Neuronal stem cell (in vitro differentiated cells): ENCODE data around the gene HEY2.

Source experiments
- DNase-seq: peaks from one replicate; pipeline ENCODE4 v3.0.0-alpha.2; 2013; ENCODE audit warnings: low spot score
- H2AFZ ChIP-seq: one replicate; pipeline ENCODE4 v1.6.1; 2013; ENCODE audit warnings: mild to moderate bottlenecking, low read length, inconsistent platforms
- H2AK5ac ChIP-seq: 2 replicates; pipeline ENCODE4 v1.6.1; 2013; ENCODE audit warnings: low read depth, mild to moderate bottlenecking, inconsistent platforms, low read length, moderate library complexity, mixed read lengths
- H2BK120ac ChIP-seq: 2 replicates; pipeline ENCODE4 v1.6.1; 2013; ENCODE audit warnings: low read depth, mild to moderate bottlenecking, inconsistent platforms, low read length, moderate library complexity, mixed read lengths
- H2BK12ac ChIP-seq: one replicate; pipeline ENCODE4 v1.6.1; 2013; ENCODE audit warnings: low read length, inconsistent platforms
- H2BK15ac ChIP-seq: 2 replicates; pipeline ENCODE4 v1.6.1; 2013; ENCODE audit warnings: mild to moderate bottlenecking, low read length, inconsistent platforms, mixed read lengths
- H2BK5ac ChIP-seq: one replicate; pipeline ENCODE4 v1.6.1; 2013; ENCODE audit warnings: inconsistent platforms, mild to moderate bottlenecking, low read length, moderate library complexity
- H3K14ac ChIP-seq: one replicate; pipeline ENCODE4 v1.6.1; 2013; ENCODE audit warnings: low read length, inconsistent platforms
- H3K18ac ChIP-seq: 2 replicates; pipeline ENCODE4 v1.6.1; 2013; ENCODE audit warnings: low read length, inconsistent platforms
- H3K23ac ChIP-seq: 2 replicates; pipeline ENCODE4 v1.6.1; 2013; ENCODE audit warnings: low read depth, mild to moderate bottlenecking, mixed read lengths, low read length, inconsistent platforms; ENCODE audit not compliant: poor library complexity
- H3K27ac ChIP-seq: replicated peaks from 3 replicates; pipeline ENCODE4 v1.5.1; 2013; ENCODE audit warnings: low read length, inconsistent platforms
- H3K27me3 ChIP-seq, 3 experiments: 2 replicates each; pipeline ENCODE4 v1.6.1; 2013; ENCODE audit warnings: low read length in 3 of 3, mild to moderate bottlenecking in 2 of 3, inconsistent platforms in 1 of 3, low read depth in 1 of 3, mixed read lengths in 1 of 3, moderate library complexity in 1 of 3; ENCODE audit not compliant: control insufficient read depth in 3 of 3, insufficient read depth in 3 of 3
- H3K36me3 ChIP-seq, 2 donors: replicated peaks in 1 of 2; 2 replicates each; pipeline ENCODE4 v1.6.1; 2013; ENCODE audit warnings: low read length in 2 of 2; ENCODE audit not compliant: control insufficient read depth in 2 of 2, insufficient read depth in 2 of 2
- H3K4ac ChIP-seq: 2 replicates; pipeline ENCODE4 v1.6.1; 2013; ENCODE audit warnings: inconsistent platforms, mild to moderate bottlenecking, low read length, moderate library complexity
- H3K4me1 ChIP-seq, 2 donors: 1 replicate in 1 of 2; 2 replicates in 1 of 2; pipeline ENCODE4 v1.6.1; 2013; ENCODE audit warnings: low read length in 2 of 2, low read depth in 1 of 2; ENCODE audit not compliant: control insufficient read depth in 2 of 2, insufficient read depth in 1 of 2
- H3K4me2 ChIP-seq: one replicate; pipeline ENCODE4 v1.6.1; 2013; ENCODE audit warnings: mild to moderate bottlenecking, low read length, inconsistent platforms; ENCODE audit not compliant: insufficient read depth, poor library complexity, severe bottlenecking
- H3K4me3 ChIP-seq, 2 donors: 2 replicates each; pipeline ENCODE4 v1.5.1; 2013; ENCODE audit warnings: low read length in 2 of 2, mild to moderate bottlenecking in 2 of 2, inconsistent platforms in 1 of 2, moderate library complexity in 1 of 2
- H3K79me1 ChIP-seq: one replicate; pipeline ENCODE4 v1.6.1; 2013; ENCODE audit warnings: low read depth, mild to moderate bottlenecking, inconsistent platforms, low read length, moderate library complexity
- H3K9ac ChIP-seq: one replicate; pipeline ENCODE4 v1.6.1; 2013; ENCODE audit warnings: mild to moderate bottlenecking, low read depth, low read length, inconsistent platforms; ENCODE audit not compliant: poor library complexity
- H3K9me3 ChIP-seq, 2 donors: replicated peaks in 1 of 2; 2 replicates each; pipeline versions ENCODE3 to v1.6.1; 2013; ENCODE audit warnings: low read length in 2 of 2, mild to moderate bottlenecking in 2 of 2, inconsistent platforms in 1 of 2, low read depth in 1 of 2, mixed read lengths in 1 of 2, moderate library complexity in 1 of 2; ENCODE audit not compliant: control insufficient read depth in 2 of 2, insufficient read depth in 1 of 2
- H4K8ac ChIP-seq: one replicate; pipeline ENCODE4 v1.6.1; 2013; ENCODE audit warnings: low read depth, mild to moderate bottlenecking, inconsistent platforms, low read length, moderate library complexity
- H4K91ac ChIP-seq: one replicate; pipeline ENCODE4 v1.6.1; 2013; ENCODE audit warnings: low read length, low read depth, mild to moderate bottlenecking, inconsistent platforms; ENCODE audit not compliant: poor library complexity
- WGBS, 2 donors: extraction: QIAGEN DNeasy Blood & Tissue Kit; methylation state at CpG; one replicate each; pipeline ENCODE4 v1.1.7; 2013; ENCODE audit warnings: missing lambda C conversion rate in 2 of 2, mixed read lengths in 1 of 2; ENCODE audit not compliant: insufficient read length in 2 of 2, insufficient replicate concordance in 1 of 2; ENCODE audit errors: extremely low coverage in 2 of 2; 5-methylcytosine and 5-hydroxymethylcytosine counted together

The HEY2 gene

GRCh38 chr6:125750692-125751333, 1.4 kb downstream of the HEY2 start:
- H3K23ac ChIP-seq, result no peak overlapping the region
- H2BK120ac ChIP-seq, result no peak overlapping the region
- H3K79me1 ChIP-seq, result no peaks in the 10 kb centered on the region
- H3K18ac ChIP-seq, result no peak overlapping the region
- H3K9ac ChIP-seq, result no peak overlapping the region
- no peak overlapping the region for H4K8ac ChIP-seq
- no peaks in the 10 kb centered on the region for H3K9me3 ChIP-seq
- H3K4me3 ChIP-seq, result no peak overlapping the region
- H2AFZ ChIP-seq, result no peak overlapping the region
- no peaks in the 10 kb centered on the region for H3K36me3 ChIP-seq
- no peak overlapping the region for H3K4ac ChIP-seq
- no peak overlapping the region for H3K14ac ChIP-seq
- no peak overlapping the region for H2BK12ac ChIP-seq
- no peak overlapping the region for H2BK5ac ChIP-seq
- H3K4me2 ChIP-seq, result no peak overlapping the region
- WGBS, 2 donors, result no CpG with 5 or more reads among the region's 4 CpGs
- H2AK5ac ChIP-seq, result no peak overlapping the region
- H4K91ac ChIP-seq, result no peak overlapping the region
- H3K27ac ChIP-seq, result no peak overlapping the region
- peaks cover 6 to 8% of the 10 kb centered on the region in 2 donors for H3K4me1 ChIP-seq
- no peak overlapping the region for H2BK15ac ChIP-seq
- peaks cover 14 to 93% (median 40%) of the 10 kb centered on the region in 3 experiments for H3K27me3 ChIP-seq
- DNase-seq, result peak; percentile 12

GRCh38 chr6:125751334-125751916, 2.0 kb downstream of the HEY2 start:
- Histone ChIP-seq H3K18ac (no peak overlapping the region), H4K91ac (no peak overlapping the region), H2BK15ac (no peak overlapping the region), H3K27ac (no peak overlapping the region), H3K79me1 (no peaks in the 10 kb centered on the region), H2BK12ac (no peak overlapping the region), H2BK5ac (no peak overlapping the region), H3K4me2 (no peak overlapping the region), H2AK5ac (no peak overlapping the region), H3K4me1 (peaks cover 6% of the 10 kb centered on the region in 2 donors), H4K8ac (no peak overlapping the region), H2AFZ (no peak overlapping the region), H3K4ac (no peak overlapping the region), H3K14ac (no peak overlapping the region), H3K36me3 (no peaks in the 10 kb centered on the region), H3K23ac (no peak overlapping the region), H2BK120ac (no peak overlapping the region), H3K27me3 (peaks cover 14 to 91% (median 37%) of the 10 kb centered on the region in 3 experiments), H3K9ac (no peak overlapping the region), H3K9me3 (no peaks in the 10 kb centered on the region), H3K4me3 (no peak overlapping the region)
- DNase-seq, result no peak
- no CpG with 5 or more reads among the region's 6 CpGs for WGBS, 2 donors

GRCh38 chr6:125752773-125753172, 3.3 kb downstream of the HEY2 start:
- Histone ChIP-seq H4K8ac (no peak overlapping the region), H3K27ac (no peak overlapping the region), H3K27me3 (peaks cover 9 to 88% (median 31%) of the 10 kb centered on the region in 3 experiments)

GRCh38 chr6:125753218-125753936, 3.9 kb downstream of the HEY2 start:
- no peak for DNase-seq
- Histone ChIP-seq H3K18ac (no peak overlapping the region), H2BK120ac (no peak overlapping the region), H3K14ac (no peak overlapping the region), H4K91ac (no peak overlapping the region), H3K4me3 (no peak overlapping the region), H3K36me3 (no peaks in the 10 kb centered on the region), H3K4me1 (peaks cover 0 to 2% of the 10 kb centered on the region in 2 donors), H3K4me2 (no peak overlapping the region), H3K4ac (no peak overlapping the region), H3K27me3 (peaks cover 4 to 84% (median 25%) of the 10 kb centered on the region in 3 experiments), H3K79me1 (no peaks in the 10 kb centered on the region), H3K9me3 (no peaks in the 10 kb centered on the region), H2BK12ac (no peak overlapping the region), H2AFZ (no peak overlapping the region), H3K9ac (no peak overlapping the region), H2BK15ac (no peak overlapping the region), H2AK5ac (no peak overlapping the region), H4K8ac (no peak overlapping the region), H2BK5ac (no peak overlapping the region), H3K27ac (no peak overlapping the region), H3K23ac (no peak overlapping the region)
- WGBS, 2 donors, result no CpG with 5 or more reads among the region's 5 CpGs

More at GRCh38 chr6:125752773-125753172, 3.3 kb downstream of the HEY2 start:
- Histone ChIP-seq H3K79me1 (no peaks in the 10 kb centered on the region), H2AK5ac (no peak overlapping the region), H3K4me1 (peaks cover 2 to 6% of the 10 kb centered on the region in 2 donors), H3K4ac (no peak overlapping the region), H3K4me2 (no peak overlapping the region), H3K36me3 (no peaks in the 10 kb centered on the region), H3K14ac (no peak overlapping the region), H2BK5ac (no peak overlapping the region), H3K9ac (no peak overlapping the region), H3K4me3 (no peak overlapping the region), H4K91ac (no peak overlapping the region), H2AFZ (no peak overlapping the region), H3K9me3 (no peaks in the 10 kb centered on the region), H2BK120ac (no peak overlapping the region), H2BK12ac (no peak overlapping the region), H2BK15ac (no peak overlapping the region), H3K23ac (no peak overlapping the region), H3K18ac (no peak overlapping the region)
- WGBS, 2 donors, result no CpG with 5 or more reads among the region's 2 CpGs
- DNase-seq, result no peak
